Measurements from ENCODE around the gene GPR150.

GPR150 gene

GRCh38 chr5:95667678-95668077 lies 47.8 kb downstream of the GPR150 start:
- H3K14ac ChIP-seq (ENCODE audit: low read length): no peak overlapping the region

GRCh38 chr5:95668216-95668615 lies 48.3 kb downstream of the GPR150 start:
- Histone ChIP-seq H4K91ac (ENCODE audit: low read depth, low read length) (no peak overlapping the region), H3K27me3 (ENCODE audit: insufficient read depth, low read length) (no peaks in the 10 kb centered on the region), H4K8ac (ENCODE audit: low read depth, low read length) (no peak overlapping the region)

More at GRCh38 chr5:95667678-95668077, 47.8 kb downstream of the GPR150 start:
- Histone ChIP-seq H3K27me3 (ENCODE audit: insufficient read depth, low read length) (no peaks in the 10 kb centered on the region), H3K27ac (ENCODE audit: low read depth, low read length) (no peak overlapping the region), H3K79me2 (ENCODE audit: control insufficient read depth, insufficient read depth, low read length, poor library complexity) (no peaks in the 10 kb centered on the region), H3K9ac (ENCODE audit: low read length) (no peak overlapping the region), H2BK12ac (ENCODE audit: low read length) (peak overlapping the region; percentile 23), H3K4me2 (ENCODE audit: low read length) (no peak overlapping the region), H3K4ac (ENCODE audit: low read depth, low read length) (no peak overlapping the region), H4K91ac (ENCODE audit: low read depth, low read length) (peak overlapping the region; percentile 3), H2BK5ac (ENCODE audit: low read depth, low read length, poor library complexity) (peak overlapping the region; percentile 21), H3K4me3 (ENCODE audit: low read depth, low read length) (no peak overlapping the region), H2AFZ (ENCODE audit: insufficient read depth, low read length, poor library complexity) (no peak overlapping the region), H3K4me1 (ENCODE audit: control insufficient read depth in 1 of 2, insufficient read depth in 2 of 2, low read length in 2 of 2) (peaks cover 11 to 18% of the 10 kb centered on the region in 2 experiments), H4K8ac (ENCODE audit: low read depth, low read length) (no peak overlapping the region), H3K18ac (ENCODE audit: low read length) (no peak overlapping the region), H3K23ac (ENCODE audit: low read length) (no peak overlapping the region), H3K9me3 (ENCODE audit: insufficient read depth, low read depth, low read length) (no peaks in the 10 kb centered on the region), H4K12ac (ENCODE audit: low read depth, low read length) (no peak overlapping the region), H3K79me1 (ENCODE audit: low read length) (peaks cover 16% of the 10 kb centered on the region), H2AK5ac (ENCODE audit: low read length) (no peak overlapping the region), H3K36me3 (ENCODE audit: control insufficient read depth in 1 of 2, insufficient read depth in 2 of 2, low read length in 2 of 2) (no peaks in the 10 kb centered on the region), H2BK120ac (ENCODE audit: insufficient read depth, low read length, poor library complexity) (peak overlapping the region; percentile 6)
- DNase-seq: no peak

GRCh38 chr5:95668728-95669127 lies 48.8 kb downstream of the GPR150 start:
- peak overlapping the region; percentile 31 for H3K27ac ChIP-seq (ENCODE audit: low read depth, low read length)
- no peaks in the 10 kb centered on the region for H3K79me2 ChIP-seq (ENCODE audit: control insufficient read depth, insufficient read depth, low read length, poor library complexity)
- H3K18ac ChIP-seq (ENCODE audit: low read length): no peak overlapping the region
- WGBS (ENCODE audit: extremely low coverage, insufficient coverage, insufficient read length): no CpG with 5 or more reads among the region's 1 CpG
- no peaks in the 10 kb centered on the region for H3K9me3 ChIP-seq (ENCODE audit: insufficient read depth, low read depth, low read length)
- no peak overlapping the region for H4K8ac ChIP-seq (ENCODE audit: low read depth, low read length)
- peaks cover 11 to 21% of the 10 kb centered on the region in 2 experiments for H3K4me1 ChIP-seq (ENCODE audit: control insufficient read depth in 1 of 2, insufficient read depth in 2 of 2, low read length in 2 of 2)
- no peak overlapping the region for H4K12ac ChIP-seq (ENCODE audit: low read depth, low read length)
- H3K4me3 ChIP-seq (ENCODE audit: low read depth, low read length): no peak overlapping the region
- H4K91ac ChIP-seq (ENCODE audit: low read depth, low read length): no peak overlapping the region
- no peak overlapping the region for H3K23ac ChIP-seq (ENCODE audit: low read length)
- H3K4ac ChIP-seq (ENCODE audit: low read depth, low read length): no peak overlapping the region
- DNase-seq: no peak
- H2BK12ac ChIP-seq (ENCODE audit: low read length): no peak overlapping the region
- H2AFZ ChIP-seq (ENCODE audit: insufficient read depth, low read length, poor library complexity): no peak overlapping the region
- H3K14ac ChIP-seq (ENCODE audit: low read length): no peak overlapping the region
- H3K27me3 ChIP-seq (ENCODE audit: insufficient read depth, low read length): no peaks in the 10 kb centered on the region
- no peaks in the 10 kb centered on the region for H3K36me3 ChIP-seq (ENCODE audit: control insufficient read depth in 1 of 2, insufficient read depth in 2 of 2, low read length in 2 of 2)
- H2BK5ac ChIP-seq (ENCODE audit: low read depth, low read length, poor library complexity): no peak overlapping the region
- H3K79me1 ChIP-seq (ENCODE audit: low read length): peaks cover 16% of the 10 kb centered on the region
- H3K4me2 ChIP-seq (ENCODE audit: low read length): no peak overlapping the region
- H3K9ac ChIP-seq (ENCODE audit: low read length): no peak overlapping the region
- H2AK5ac ChIP-seq (ENCODE audit: low read length): no peak overlapping the region
- H2BK120ac ChIP-seq (ENCODE audit: insufficient read depth, low read length, poor library complexity): peak overlapping the region; percentile 12

More at GRCh38 chr5:95668216-95668615, 48.3 kb downstream of the GPR150 start:
- peaks cover 11 to 20% of the 10 kb centered on the region in 2 experiments for H3K4me1 ChIP-seq (ENCODE audit: control insufficient read depth in 1 of 2, insufficient read depth in 2 of 2, low read length in 2 of 2)
- H2AFZ ChIP-seq (ENCODE audit: insufficient read depth, low read length, poor library complexity): no peak overlapping the region
- H3K79me1 ChIP-seq (ENCODE audit: low read length): peaks cover 16% of the 10 kb centered on the region
- H3K14ac ChIP-seq (ENCODE audit: low read length): no peak overlapping the region
- no peak overlapping the region for H3K9ac ChIP-seq (ENCODE audit: low read length)
- H3K27ac ChIP-seq (ENCODE audit: low read depth, low read length): no peak overlapping the region
- H4K12ac ChIP-seq (ENCODE audit: low read depth, low read length): no peak overlapping the region
- no peak overlapping the region for H3K4me2 ChIP-seq (ENCODE audit: low read length)
- H3K23ac ChIP-seq (ENCODE audit: low read length): no peak overlapping the region
- no peak overlapping the region for H2AK5ac ChIP-seq (ENCODE audit: low read length)
- no peak overlapping the region for H3K4me3 ChIP-seq (ENCODE audit: low read depth, low read length)
- DNase-seq: no peak
- no peaks in the 10 kb centered on the region for H3K9me3 ChIP-seq (ENCODE audit: insufficient read depth, low read depth, low read length)
- H2BK120ac ChIP-seq (ENCODE audit: insufficient read depth, low read length, poor library complexity): no peak overlapping the region
- H2BK5ac ChIP-seq (ENCODE audit: low read depth, low read length, poor library complexity): no peak overlapping the region
- no peak overlapping the region for H3K4ac ChIP-seq (ENCODE audit: low read depth, low read length)
- no peaks in the 10 kb centered on the region for H3K36me3 ChIP-seq (ENCODE audit: control insufficient read depth in 1 of 2, insufficient read depth in 2 of 2, low read length in 2 of 2)
- no peak overlapping the region for H2BK12ac ChIP-seq (ENCODE audit: low read length)
- H3K18ac ChIP-seq (ENCODE audit: low read length): no peak overlapping the region
- H3K79me2 ChIP-seq (ENCODE audit: control insufficient read depth, insufficient read depth, low read length, poor library complexity): no peaks in the 10 kb centered on the region

GRCh38 chr5:95669540-95669939 lies 49.7 kb downstream of the GPR150 start:
- Histone ChIP-seq H3K79me2 (ENCODE audit: control insufficient read depth, insufficient read depth, low read length, poor library complexity) (no peaks in the 10 kb centered on the region), H2BK5ac (ENCODE audit: low read depth, low read length, poor library complexity) (no peak overlapping the region), H3K27me3 (ENCODE audit: insufficient read depth, low read length) (no peaks in the 10 kb centered on the region), H3K14ac (ENCODE audit: low read length) (no peak overlapping the region), H3K4me3 (ENCODE audit: low read depth, low read length) (no peak overlapping the region), H3K27ac (ENCODE audit: low read depth, low read length) (peak overlapping the region; percentile 31), H3K23ac (ENCODE audit: low read length) (no peak overlapping the region), H2AFZ (ENCODE audit: insufficient read depth, low read length, poor library complexity) (no peak overlapping the region), H4K8ac (ENCODE audit: low read depth, low read length) (no peak overlapping the region), H3K79me1 (ENCODE audit: low read length) (peaks cover 14% of the 10 kb centered on the region), H3K4me2 (ENCODE audit: low read length) (no peak overlapping the region), H3K4ac (ENCODE audit: low read depth, low read length) (no peak overlapping the region), H4K91ac (ENCODE audit: low read depth, low read length) (peak overlapping the region; percentile 64), H3K4me1 (ENCODE audit: control insufficient read depth in 1 of 2, insufficient read depth in 2 of 2, low read length in 2 of 2) (peaks cover 11 to 21% of the 10 kb centered on the region in 2 experiments), H2AK5ac (ENCODE audit: low read length) (no peak overlapping the region), H3K18ac (ENCODE audit: low read length) (no peak overlapping the region), H2BK120ac (ENCODE audit: insufficient read depth, low read length, poor library complexity) (peak overlapping the region; percentile 26), H3K9me3 (ENCODE audit: insufficient read depth, low read depth, low read length) (no peaks in the 10 kb centered on the region), H3K9ac (ENCODE audit: low read length) (no peak overlapping the region), H2BK12ac (ENCODE audit: low read length) (peak overlapping the region; percentile 37), H3K36me3 (ENCODE audit: control insufficient read depth in 1 of 2, insufficient read depth in 2 of 2, low read length in 2 of 2) (no peaks in the 10 kb centered on the region), H4K12ac (ENCODE audit: low read depth, low read length) (no peak overlapping the region)
- no CpG with 5 or more reads among the region's 4 CpGs for WGBS (ENCODE audit: extremely low coverage, insufficient coverage, insufficient read length)
- DNase-seq: peak; percentile 74 to 75

Measured in trophoblast cell (in vitro differentiated cells and primary cell).